HepG2 (cell line): ENCODE results near the gene STRBP. TPM values are rescaled to one million over a fixed set of nuclear protein-coding genes. Genes with fewer than 3 reads are reported as not detected.

Source experiments
- ARNT2 ChIP-seq: sonication (generic); formaldehyde crosslinking; IDR thresholded peaks from 2 replicates; pipeline ENCODE4 v1.8.0; 2022; ENCODE audit warnings: mild to moderate bottlenecking, low read depth, missing genetic modification reagents, moderate library complexity
- BRCA1 ChIP-seq: sonication (generic); formaldehyde crosslinking; IDR thresholded peaks from 2 replicates; pipeline ENCODE4 v1.4.0; 2020; ENCODE audit warnings: missing genetic modification reagents
- DMAP1 ChIP-seq: IDR thresholded peaks from 2 replicates; pipeline ENCODE4 v1.6.1; 2016
- EED ChIP-seq: sonication (generic); formaldehyde crosslinking; IDR thresholded peaks from 2 replicates; pipeline ENCODE4 v1.5.0; 2020; ENCODE audit warnings: mild to moderate bottlenecking, missing genetic modification reagents
- EP300 ChIP-seq, 3 experiments: sonication (generic) in 1 of 3; formaldehyde crosslinking in 1 of 3; IDR thresholded peaks; 2 replicates each; pipeline versions ENCODE4 v1.5.1 to v1.6.1; 2011 to 2020; ENCODE audit warnings: low read depth in 2 of 3, low read length in 2 of 3, borderline replicate concordance in 1 of 3, improper control_type of control experiment in 1 of 3, mild to moderate bottlenecking in 1 of 3, missing genetic modification reagents in 1 of 3, moderate library complexity in 1 of 3
- FOSL2 ChIP-seq: sonication (generic); formaldehyde crosslinking; IDR thresholded peaks from 2 replicates; pipeline ENCODE4 v1.4.0; 2020; ENCODE audit warnings: missing genetic modification reagents
- GABPB1 ChIP-seq: IDR thresholded peaks from 2 replicates; pipeline ENCODE4 v1.6.1; 2016; ENCODE audit warnings: mild to moderate bottlenecking, missing genetic modification reagents, moderate library complexity, missing compliant biosample characterization
- IRF2 ChIP-seq: IDR thresholded peaks from 2 replicates; pipeline ENCODE4 v1.6.1; 2018; ENCODE audit warnings: missing genetic modification reagents, missing compliant biosample characterization
- KLF9 ChIP-seq: IDR thresholded peaks from 2 replicates; pipeline ENCODE4 v1.6.1; 2016; ENCODE audit warnings: low read depth
- SMAD3 ChIP-seq: sonication (generic); formaldehyde crosslinking; IDR thresholded peaks from 2 replicates; pipeline ENCODE4 v1.4.0; 2020; ENCODE audit warnings: missing genetic modification reagents
- TFAP4 ChIP-seq: sonication (generic); IDR thresholded peaks from 2 replicates; pipeline ENCODE4 v1.6.1; 2016; ENCODE audit warnings: low read depth, borderline replicate concordance
- ZBTB20 ChIP-seq: sonication (generic); formaldehyde crosslinking; IDR thresholded peaks from 2 replicates; pipeline ENCODE4 v1.8.1; 2023; ENCODE audit warnings: missing genetic modification reagents, low read depth, mild to moderate bottlenecking, borderline replicate concordance
- ZBTB3 ChIP-seq: sonication (generic); formaldehyde crosslinking; IDR thresholded peaks from 2 replicates; pipeline ENCODE4 v1.4.0; 2020; ENCODE audit warnings: low read depth, mild to moderate bottlenecking, moderate library complexity, missing genetic modification reagents, borderline replicate concordance
- ZNF230 ChIP-seq: sonication (generic); formaldehyde crosslinking; IDR thresholded peaks from 2 replicates; pipeline ENCODE4 v1.4.0; 2020; ENCODE audit warnings: mild to moderate bottlenecking, missing genetic modification reagents
- ZNF484 ChIP-seq: sonication (generic); formaldehyde crosslinking; IDR thresholded peaks from 2 replicates; pipeline ENCODE4 v1.5.1; 2020; ENCODE audit warnings: mild to moderate bottlenecking, low read depth, missing genetic modification reagents, borderline replicate concordance
- ZNF503 ChIP-seq: sonication (generic); formaldehyde crosslinking; IDR thresholded peaks from 2 replicates; pipeline ENCODE4 v1.4.0; 2020; ENCODE audit warnings: missing genetic modification reagents
- polyA plus RNA-seq, 8 experiments: library from polyadenylated mRNA; depleted of rRNA in 3 of 8; stranded (reverse) in 7 of 8; unstranded in 1 of 8; fragments of >200 nt; fragmentation: Illumina TruSeq in 4 of 8; extraction: Trizol in 4 of 8; gene quantifications; 2 replicates each; pipeline versions ENCODE4 v1.2.1 to v1.2.3, GENCODE V29; 2011 to 2016; ENCODE audit warnings: low read depth in 4 of 8, missing spikeins in 1 of 8, mixed read lengths in 1 of 8; ENCODE audit not compliant: insufficient read depth in 1 of 8
- total RNA-seq, 5 experiments: library from RNA; depleted of rRNA; stranded (reverse); fragments of >200 nt; fragmentation: Illumina TruSeq; extraction: Trizol; gene quantifications; 2 replicates each; pipeline ENCODE4 v1.2.3, GENCODE V29; 2016; ENCODE audit warnings: low read depth in 1 of 5
- TF ChIP-seq, protein P1 (sequence below): sonication (generic); formaldehyde crosslinking; IDR thresholded peaks from 2 replicates; pipeline ENCODE4 v1.5.1; 2020; ENCODE audit warnings: missing genetic modification reagents, mild to moderate bottlenecking, borderline replicate concordance
- TF ChIP-seq, protein P2 (sequence below): fragments of 450-650 bp; IDR thresholded peaks from 2 replicates; pipeline ENCODE4 v1.6.1; 2017; ENCODE audit warnings: mild to moderate bottlenecking
- TF ChIP-seq, protein P3 (sequence below): sonication (generic); formaldehyde crosslinking; IDR thresholded peaks from 2 replicates; pipeline ENCODE4 v1.8.0; 2022; ENCODE audit warnings: mild to moderate bottlenecking, missing genetic modification reagents, borderline replicate concordance

Gene STRBP
- total and polyA plus RNA-seq, 2 of the 13 experiments (the other 11 are each of a cell fraction or from before 2014, with no cell fraction given) = 14.5 to 38.5 TPM

- TF ChIP-seq ARNT2 (CRISPR knock-in tag) (no peak), EP300 (IDR thresholded peaks at IDR 0.05; ENCODE audit: low read depth in 2 of 2, low read length in 2 of 2) (peak in 1 of 2 experiments; percentile 86; a peak in 2 of 4 replicates), EP300 (CRISPR knock-in tag; IDR thresholded peaks at IDR 0.05; ENCODE audit: borderline replicate concordance) (peak; percentile 56; the same call in 1 of the 2 replicates), ZNF484 (no peak), KLF9 (0 out of 2 replicates have a peak, but pooled peaks have one; percentile 52), SMAD3 (CRISPR knock-in tag) (peak; percentile 91), GABPB1 (peak; percentile 18; the same call in 1 of the 2 replicates), BRCA1 (0 out of 2 replicates have a peak, but pooled peaks have one; percentile 41), DMAP1 (CRISPR knock-in tag) (no peak), TFAP4 (peak; percentile 85), ZBTB3 (CRISPR knock-in tag) (no peak), ZBTB20 (peak; percentile 44; the same call in 1 of the 2 replicates), FOSL2 (CRISPR knock-in tag) (peak; percentile 99), IRF2 (CRISPR knock-in tag) (peak; percentile 40; the same call in 1 of the 2 replicates), EED (CRISPR knock-in tag) (no peak), ZNF230 (CRISPR knock-in tag) (no peak), ZNF503 (peak; percentile 96)
- TF ChIP-seq, protein P1, sequence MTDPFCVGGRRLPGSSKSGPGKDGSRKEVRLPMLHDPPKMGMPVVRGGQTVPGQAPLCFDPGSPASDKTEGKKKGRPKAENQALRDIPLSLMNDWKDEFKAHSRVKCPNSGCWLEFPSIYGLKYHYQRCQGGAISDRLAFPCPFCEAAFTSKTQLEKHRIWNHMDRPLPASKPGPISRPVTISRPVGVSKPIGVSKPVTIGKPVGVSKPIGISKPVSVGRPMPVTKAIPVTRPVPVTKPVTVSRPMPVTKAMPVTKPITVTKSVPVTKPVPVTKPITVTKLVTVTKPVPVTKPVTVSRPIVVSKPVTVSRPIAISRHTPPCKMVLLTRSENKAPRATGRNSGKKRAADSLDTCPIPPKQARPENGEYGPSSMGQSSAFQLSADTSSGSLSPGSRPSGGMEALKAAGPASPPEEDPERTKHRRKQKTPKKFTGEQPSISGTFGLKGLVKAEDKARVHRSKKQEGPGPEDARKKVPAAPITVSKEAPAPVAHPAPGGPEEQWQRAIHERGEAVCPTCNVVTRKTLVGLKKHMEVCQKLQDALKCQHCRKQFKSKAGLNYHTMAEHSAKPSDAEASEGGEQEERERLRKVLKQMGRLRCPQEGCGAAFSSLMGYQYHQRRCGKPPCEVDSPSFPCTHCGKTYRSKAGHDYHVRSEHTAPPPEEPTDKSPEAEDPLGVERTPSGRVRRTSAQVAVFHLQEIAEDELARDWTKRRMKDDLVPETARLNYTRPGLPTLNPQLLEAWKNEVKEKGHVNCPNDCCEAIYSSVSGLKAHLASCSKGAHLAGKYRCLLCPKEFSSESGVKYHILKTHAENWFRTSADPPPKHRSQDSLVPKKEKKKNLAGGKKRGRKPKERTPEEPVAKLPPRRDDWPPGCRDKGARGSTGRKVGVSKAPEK = no peak
- TF ChIP-seq, protein P2, sequence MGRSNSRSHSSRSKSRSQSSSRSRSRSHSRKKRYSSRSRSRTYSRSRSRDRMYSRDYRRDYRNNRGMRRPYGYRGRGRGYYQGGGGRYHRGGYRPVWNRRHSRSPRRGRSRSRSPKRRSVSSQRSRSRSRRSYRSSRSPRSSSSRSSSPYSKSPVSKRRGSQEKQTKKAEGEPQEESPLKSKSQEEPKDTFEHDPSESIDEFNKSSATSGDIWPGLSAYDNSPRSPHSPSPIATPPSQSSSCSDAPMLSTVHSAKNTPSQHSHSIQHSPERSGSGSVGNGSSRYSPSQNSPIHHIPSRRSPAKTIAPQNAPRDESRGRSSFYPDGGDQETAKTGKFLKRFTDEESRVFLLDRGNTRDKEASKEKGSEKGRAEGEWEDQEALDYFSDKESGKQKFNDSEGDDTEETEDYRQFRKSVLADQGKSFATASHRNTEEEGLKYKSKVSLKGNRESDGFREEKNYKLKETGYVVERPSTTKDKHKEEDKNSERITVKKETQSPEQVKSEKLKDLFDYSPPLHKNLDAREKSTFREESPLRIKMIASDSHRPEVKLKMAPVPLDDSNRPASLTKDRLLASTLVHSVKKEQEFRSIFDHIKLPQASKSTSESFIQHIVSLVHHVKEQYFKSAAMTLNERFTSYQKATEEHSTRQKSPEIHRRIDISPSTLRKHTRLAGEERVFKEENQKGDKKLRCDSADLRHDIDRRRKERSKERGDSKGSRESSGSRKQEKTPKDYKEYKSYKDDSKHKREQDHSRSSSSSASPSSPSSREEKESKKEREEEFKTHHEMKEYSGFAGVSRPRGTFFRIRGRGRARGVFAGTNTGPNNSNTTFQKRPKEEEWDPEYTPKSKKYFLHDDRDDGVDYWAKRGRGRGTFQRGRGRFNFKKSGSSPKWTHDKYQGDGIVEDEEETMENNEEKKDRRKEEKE = no peak
- TF ChIP-seq, protein P3, sequence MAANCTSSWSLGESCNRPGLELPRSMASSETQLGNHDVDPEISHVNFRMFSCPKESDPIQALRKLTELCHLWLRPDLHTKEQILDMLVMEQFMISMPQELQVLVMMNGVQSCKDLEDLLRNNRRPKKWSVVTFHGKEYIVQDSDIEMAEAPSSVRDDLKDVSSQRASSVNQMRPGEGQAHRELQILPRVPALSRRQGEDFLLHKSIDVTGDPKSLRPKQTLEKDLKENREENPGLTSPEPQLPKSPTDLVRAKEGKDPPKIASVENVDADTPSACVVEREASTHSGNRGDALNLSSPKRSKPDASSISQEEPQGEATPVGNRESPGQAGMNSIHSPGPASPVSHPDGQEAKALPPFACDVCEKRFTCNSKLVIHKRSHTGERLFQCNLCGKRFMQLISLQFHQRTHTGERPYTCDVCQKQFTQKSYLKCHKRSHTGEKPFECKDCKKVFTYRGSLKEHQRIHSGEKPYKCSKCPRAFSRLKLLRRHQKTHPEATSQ (CRISPR knock-in tag) = no peak
Observed at GRCh38 chr9:123087359-123087888, 181.0 kb downstream of the STRBP start (continued).
